Kasumi-1 (cell line): ENCODE results near the gene ADARB1.

Experiments
- DNase-seq, 2 experiments: peaks; one replicate each; lab custom pipeline; 2025; lab: John Stamatoyannopoulos, UW

Gene ADARB1

GRCh38 chr21:45265721-45266517 is 191.5 kb downstream of the ADARB1 start:
- DNase-seq, result no peak

DNA sequence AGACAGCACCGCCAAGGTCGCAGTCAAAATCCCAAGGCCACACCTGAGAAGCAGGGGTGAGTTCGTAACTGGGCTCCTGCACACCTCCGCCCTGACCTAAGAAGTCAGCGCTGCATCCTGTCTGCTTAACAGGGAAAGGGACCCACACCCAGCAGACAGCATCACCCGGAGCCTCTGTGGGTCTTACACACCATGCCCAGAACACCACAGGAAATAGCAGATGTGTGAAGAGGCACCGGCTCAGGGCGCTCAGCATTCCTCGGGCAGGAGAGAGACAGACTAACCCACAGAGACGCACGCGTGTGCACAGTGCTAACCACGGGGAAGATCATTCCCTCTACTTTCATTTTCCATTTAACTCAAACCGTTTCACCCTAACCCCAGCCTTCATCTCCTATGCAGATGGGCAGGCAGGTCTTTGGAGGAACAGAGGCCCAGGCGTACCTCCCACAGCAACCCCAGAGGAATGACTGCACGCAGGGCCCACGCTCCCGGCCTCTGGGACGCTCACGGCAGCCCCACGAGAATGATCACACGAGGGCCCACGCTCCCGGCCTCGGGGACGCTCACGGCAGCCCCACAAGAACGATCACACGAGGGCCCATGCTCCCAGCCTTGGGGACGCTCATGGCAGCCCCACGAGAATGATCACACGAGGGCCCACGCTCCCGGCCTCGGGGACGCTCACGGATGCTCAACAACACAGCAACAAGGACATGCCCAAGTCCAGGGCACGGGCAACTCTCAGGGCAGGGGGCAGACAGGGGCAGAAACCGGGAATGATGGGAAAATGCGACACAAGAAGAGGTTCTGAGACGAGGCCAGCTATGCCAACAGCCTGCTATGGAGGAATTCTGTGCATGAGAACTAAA is 192.4 kb downstream of the ADARB1 start:
- DNase-seq, result no peak

DNA sequence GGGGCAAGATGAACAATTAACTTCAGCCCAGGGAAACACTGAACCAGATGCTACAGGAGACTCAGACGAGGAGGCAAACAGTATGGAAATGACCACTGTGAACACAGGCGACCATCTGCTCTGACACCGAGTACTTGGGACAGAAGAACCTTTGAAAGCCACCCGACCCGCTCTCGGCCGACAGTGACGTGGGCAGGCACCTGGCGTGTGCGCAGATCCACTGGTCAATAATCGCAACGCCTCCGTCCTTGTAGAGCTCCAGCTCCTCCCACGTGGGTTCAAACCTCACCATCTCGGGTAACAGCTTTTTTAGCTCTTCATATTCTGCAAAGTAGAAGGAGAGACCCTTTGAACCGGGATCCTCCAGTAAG is 193.0 kb downstream of the ADARB1 start:
- no peak for DNase-seq

- no peak for DNase-seq
Measured at GRCh38 chr21:45269861-45270260, 195.5 kb downstream of the ADARB1 start.

DNA sequence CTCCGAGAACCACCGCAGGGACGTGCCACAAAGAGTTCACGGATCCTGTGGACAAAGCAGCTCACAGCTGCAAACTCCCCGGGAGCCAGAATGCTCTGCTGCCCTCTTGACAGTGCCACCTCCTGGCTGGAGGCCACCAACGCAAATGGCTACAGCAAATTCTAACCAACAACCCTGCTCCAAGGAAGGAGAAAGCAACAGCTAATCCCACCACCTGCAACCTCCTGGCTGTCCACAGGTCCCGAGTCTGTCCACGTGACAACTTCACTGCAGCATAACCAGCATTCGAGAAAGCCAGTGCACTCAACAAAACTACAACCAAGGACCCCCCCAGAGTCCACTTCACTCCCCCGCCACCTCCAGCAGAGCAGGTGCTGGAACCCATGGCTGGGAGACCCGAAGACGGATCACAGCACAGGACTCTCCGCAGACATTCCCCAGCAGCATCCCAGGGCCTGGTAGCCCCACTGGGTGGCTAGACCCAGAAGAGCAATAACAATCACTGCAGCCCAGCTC is 196.0 kb downstream of the ADARB1 start:
- peak in 1 of 2 experiments; percentile 1 for DNase-seq
